ENCODE measurements around the gene IL34.

The IL34 gene

GRCh38 chr16:70650216-70650615 lies 3.9 kb downstream of the IL34 start:
- no peak for TF ChIP-seq ZFP3 (CRISPR knock-in tag; IDR thresholded peaks at IDR 0.05)
- no peak for TF ChIP-seq BACH2 (CRISPR knock-in tag; IDR thresholded peaks at IDR 0.05; ENCODE audit: borderline replicate concordance)
- no peak for TF ChIP-seq CREB5 (CRISPR knock-in tag; IDR thresholded peaks at IDR 0.05; ENCODE audit: low read depth)
- no peak for TF ChIP-seq RARB (CRISPR knock-in tag; IDR thresholded peaks at IDR 0.05)
- no peak for TF ChIP-seq ZNF70 (CRISPR knock-in tag; IDR thresholded peaks at IDR 0.05)
- TF ChIP-seq ZC3H10 (CRISPR knock-in tag; IDR thresholded peaks at IDR 0.05): no peak
- TF ChIP-seq ISL1 (CRISPR knock-in tag; IDR thresholded peaks at IDR 0.05): no peak
- TF ChIP-seq ESRRG (CRISPR knock-in tag; IDR thresholded peaks at IDR 0.05): no peak
- no peak for TF ChIP-seq ZNF8 (CRISPR knock-in tag; IDR thresholded peaks at IDR 0.05)
- no peak for TF ChIP-seq PPARA (CRISPR knock-in tag; IDR thresholded peaks at IDR 0.05; ENCODE audit: borderline replicate concordance)
- TF ChIP-seq TCF4 (CRISPR knock-in tag; IDR thresholded peaks at IDR 0.05; ENCODE audit: borderline replicate concordance): no peak
- TF ChIP-seq PATZ1 (CRISPR knock-in tag; IDR thresholded peaks at IDR 0.05; ENCODE audit: borderline replicate concordance): no peak
- no peak for TF ChIP-seq TSHZ2 (CRISPR knock-in tag; IDR thresholded peaks at IDR 0.05)
- no peak for TF ChIP-seq OSR1 (CRISPR knock-in tag; IDR thresholded peaks at IDR 0.05)
- no peak for TF ChIP-seq CSDC2 (CRISPR knock-in tag; IDR thresholded peaks at IDR 0.05)
- no peak for ATAC-seq

GRCh38 chr16:70651524-70651923 lies 5.2 kb downstream of the IL34 start:
- ATAC-seq: no peak
- TF ChIP-seq PPARA (CRISPR knock-in tag; IDR thresholded peaks at IDR 0.05; ENCODE audit: borderline replicate concordance) (no peak), ZC3H10 (CRISPR knock-in tag; IDR thresholded peaks at IDR 0.05) (no peak), BACH2 (CRISPR knock-in tag; IDR thresholded peaks at IDR 0.05; ENCODE audit: borderline replicate concordance) (no peak), TOX (CRISPR knock-in tag; IDR thresholded peaks at IDR 0.05; ENCODE audit: borderline replicate concordance) (no peak), ARNTL (CRISPR knock-in tag; IDR thresholded peaks at IDR 0.05; ENCODE audit: borderline replicate concordance, low read depth) (no peak), TCF4 (CRISPR knock-in tag; IDR thresholded peaks at IDR 0.05; ENCODE audit: borderline replicate concordance) (no peak)

GRCh38 chr16:70652322-70652721 lies 6.0 kb downstream of the IL34 start:
- no peak for TF ChIP-seq ARNTL (CRISPR knock-in tag; IDR thresholded peaks at IDR 0.05; ENCODE audit: borderline replicate concordance, low read depth)
- TF ChIP-seq ZFP3 (CRISPR knock-in tag; IDR thresholded peaks at IDR 0.05): no peak
- TF ChIP-seq PPARA (CRISPR knock-in tag; IDR thresholded peaks at IDR 0.05; ENCODE audit: borderline replicate concordance): no peak
- no peak for TF ChIP-seq GLIS3 (CRISPR knock-in tag; IDR thresholded peaks at IDR 0.05)
- TF ChIP-seq ZC3H10 (CRISPR knock-in tag; IDR thresholded peaks at IDR 0.05): no peak
- TF ChIP-seq POU6F1 (CRISPR knock-in tag; IDR thresholded peaks at IDR 0.05; ENCODE audit: borderline replicate concordance, low read depth): no peak
- TF ChIP-seq BACH2 (CRISPR knock-in tag; IDR thresholded peaks at IDR 0.05; ENCODE audit: borderline replicate concordance): no peak
- TF ChIP-seq SNAI2 (CRISPR knock-in tag; IDR thresholded peaks at IDR 0.05): no peak
- TF ChIP-seq TSHZ2 (CRISPR knock-in tag; IDR thresholded peaks at IDR 0.05): no peak
- no peak for TF ChIP-seq RARB (CRISPR knock-in tag; IDR thresholded peaks at IDR 0.05)
- TF ChIP-seq CSRNP3 (CRISPR knock-in tag; IDR thresholded peaks at IDR 0.05): no peak
- no peak for TF ChIP-seq ZNF70 (CRISPR knock-in tag; IDR thresholded peaks at IDR 0.05)
- TF ChIP-seq CSDC2 (CRISPR knock-in tag; IDR thresholded peaks at IDR 0.05): no peak
- TF ChIP-seq ZNF565 (CRISPR knock-in tag; conservative IDR thresholded peaks at IDR 0.05; ENCODE audit: low read depth): no peak
- TF ChIP-seq PATZ1 (CRISPR knock-in tag; IDR thresholded peaks at IDR 0.05; ENCODE audit: borderline replicate concordance): no peak
- ATAC-seq: no peak

Data from SK-N-SH treated with all-trans-retinoic acid at 6 μM for 48 hours (cell line).